ENCODE measurements around the gene CXCL1.
"Not testable (repeated sequence)": the region's sequence is repeated elsewhere in the genome, so short reads cannot be mapped to it uniquely, and the experiment has no call there.

The CXCL1 gene

GRCh38 chr4:73885574-73886267 is 16.5 kb downstream of the CXCL1 start:
- DNase-seq = no peak

GRCh38 chr4:73891326-73891725 is 22.1 kb downstream of the CXCL1 start:
- DNase-seq = no peak

- DNase-seq = no peak
Observed at GRCh38 chr4:73891739-73892405, 22.7 kb downstream of the CXCL1 start.

GRCh38 chr4:73892966-73893365 is 23.8 kb downstream of the CXCL1 start:
- DNase-seq = no peak

- DNase-seq = no peak
Observed at GRCh38 chr4:73894001-73894400, 24.8 kb downstream of the CXCL1 start.

- no peak for DNase-seq
Observed at GRCh38 chr4:73895201-73896175, 26.3 kb downstream of the CXCL1 start.

- no peak for DNase-seq
Observed at GRCh38 chr4:73896416-73896815, 27.2 kb downstream of the CXCL1 start.

- DNase-seq = no peak
Observed at GRCh38 chr4:73897380-73898136, 28.4 kb downstream of the CXCL1 start.

GRCh38 chr4:73899338-73899737 is 30.1 kb downstream of the CXCL1 start:
- DNase-seq = not testable (repeated sequence)

GRCh38 chr4:73901031-73901430 is 31.8 kb downstream of the CXCL1 start:
- no peak for DNase-seq

- DNase-seq = no peak
Observed at GRCh38 chr4:73902038-73902637, 32.9 kb downstream of the CXCL1 start.

GRCh38 chr4:73902817-73903547 is 33.8 kb downstream of the CXCL1 start:
- DNase-seq = no peak

GRCh38 chr4:73904491-73904890 is 35.3 kb downstream of the CXCL1 start:
- DNase-seq = no peak

GRCh38 chr4:73908965-73909364 is 39.8 kb downstream of the CXCL1 start:
- no peak for DNase-seq

GRCh38 chr4:73911746-73912145 is 42.6 kb downstream of the CXCL1 start:
- DNase-seq = no peak

GRCh38 chr4:73912191-73912590 is 43.0 kb downstream of the CXCL1 start:
- DNase-seq = no peak

- DNase-seq = no peak
Observed at GRCh38 chr4:73914071-73914470, 44.9 kb downstream of the CXCL1 start.

- no peak for DNase-seq
Observed at GRCh38 chr4:73916172-73916925, 47.2 kb downstream of the CXCL1 start.

- DNase-seq = no peak
Observed at GRCh38 chr4:73917081-73917501, 47.9 kb downstream of the CXCL1 start.

- no peak for DNase-seq
Observed at GRCh38 chr4:73918058-73918457, 48.9 kb downstream of the CXCL1 start.

GRCh38 chr4:73919691-73920090 is 50.5 kb downstream of the CXCL1 start:
- no peak for DNase-seq

Measured in CD4-positive, alpha-beta T cell treated with Interleukin-10 for 1 hour (primary cell).